Chondrocyte (in vitro differentiated cells): ENCODE measurements around the gene MEGF6. TPM values are rescaled to one million over a fixed set of nuclear protein-coding genes. Genes with fewer than 3 reads are reported as not detected.

Source experiments
- DNase-seq: peaks from one replicate; pipeline ENCODE4 v3.0.0; 2021; ENCODE audit warnings: mixed read lengths, low spot score
- H3K27ac Mint-ChIP-seq: one replicate; pipeline ENCODE4 v1.8.0; 2021; ENCODE audit warnings: mild to moderate bottlenecking, moderate library complexity, mixed read lengths; ENCODE audit not compliant: unreplicated experiment
- H3K27me3 Mint-ChIP-seq: 2 replicates; pipeline ENCODE4 v1.8.0; 2021; ENCODE audit warnings: low read depth, mixed read lengths
- H3K36me3 Mint-ChIP-seq: 2 replicates; pipeline ENCODE4 v1.8.0; 2021; ENCODE audit warnings: low read depth, mixed read lengths
- H3K4me1 Mint-ChIP-seq: 2 replicates; pipeline ENCODE4 v1.8.0; 2021; ENCODE audit warnings: low read depth, mild to moderate bottlenecking, mixed read lengths
- H3K4me3 Mint-ChIP-seq: one replicate; pipeline ENCODE4 v1.8.0; 2021; ENCODE audit warnings: mild to moderate bottlenecking, moderate library complexity, mixed read lengths; ENCODE audit not compliant: unreplicated experiment
- H3K9me3 Mint-ChIP-seq: 2 replicates; pipeline ENCODE4 v1.8.0; 2021; ENCODE audit warnings: low read depth, mixed read lengths
- total RNA-seq: library from RNA; stranded (reverse); gene quantifications from 3 replicates; pipeline ENCODE4 v1.2.1, GENCODE V29; 2021
- TF ChIP-seq, protein P1 (sequence below): fragments of 200-600 bp; sonication (generic); IDR thresholded peaks from 2 replicates; pipeline ENCODE4 v1.5.0; 2021; ENCODE audit warnings: antibody characterized with exemption, mild to moderate bottlenecking, moderate library complexity

The MEGF6 gene
- total RNA-seq, 1 donor from 2014 or later = 328 TPM

DNA sequence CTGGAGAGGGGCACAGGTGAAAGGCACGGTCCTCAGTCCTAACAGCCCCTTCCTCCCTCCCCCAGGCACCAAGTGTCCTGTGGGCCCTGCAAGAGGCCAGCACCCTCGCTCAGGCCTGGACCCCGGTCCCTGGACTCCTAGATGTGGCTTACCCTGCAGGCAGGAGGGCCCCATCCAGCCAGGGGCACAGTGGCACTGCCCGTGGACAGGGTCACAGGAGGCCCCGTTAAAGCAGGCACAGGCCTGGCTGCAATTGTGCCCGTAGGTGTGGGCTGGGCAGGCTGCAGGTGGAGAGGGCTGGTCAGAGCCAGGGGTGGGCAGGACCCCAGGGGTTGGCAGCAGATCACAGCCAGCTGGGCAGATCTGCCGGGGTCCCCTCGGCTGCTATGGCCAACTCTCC lies 112.3 kb downstream of the MEGF6 start:
- TF ChIP-seq, protein P1, sequence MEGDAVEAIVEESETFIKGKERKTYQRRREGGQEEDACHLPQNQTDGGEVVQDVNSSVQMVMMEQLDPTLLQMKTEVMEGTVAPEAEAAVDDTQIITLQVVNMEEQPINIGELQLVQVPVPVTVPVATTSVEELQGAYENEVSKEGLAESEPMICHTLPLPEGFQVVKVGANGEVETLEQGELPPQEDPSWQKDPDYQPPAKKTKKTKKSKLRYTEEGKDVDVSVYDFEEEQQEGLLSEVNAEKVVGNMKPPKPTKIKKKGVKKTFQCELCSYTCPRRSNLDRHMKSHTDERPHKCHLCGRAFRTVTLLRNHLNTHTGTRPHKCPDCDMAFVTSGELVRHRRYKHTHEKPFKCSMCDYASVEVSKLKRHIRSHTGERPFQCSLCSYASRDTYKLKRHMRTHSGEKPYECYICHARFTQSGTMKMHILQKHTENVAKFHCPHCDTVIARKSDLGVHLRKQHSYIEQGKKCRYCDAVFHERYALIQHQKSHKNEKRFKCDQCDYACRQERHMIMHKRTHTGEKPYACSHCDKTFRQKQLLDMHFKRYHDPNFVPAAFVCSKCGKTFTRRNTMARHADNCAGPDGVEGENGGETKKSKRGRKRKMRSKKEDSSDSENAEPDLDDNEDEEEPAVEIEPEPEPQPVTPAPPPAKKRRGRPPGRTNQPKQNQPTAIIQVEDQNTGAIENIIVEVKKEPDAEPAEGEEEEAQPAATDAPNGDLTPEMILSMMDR = no peak
- Mint-ChIP-seq H3K4me3 (no peak overlapping the region), H3K4me1 (peaks cover 11% of the 10 kb centered on the region), H3K27me3 (no peaks in the 10 kb centered on the region), H3K36me3 (peaks cover 2% of the 10 kb centered on the region), H3K27ac (no peak overlapping the region), H3K9me3 (no peaks in the 10 kb centered on the region)
- DNase-seq = no peak

DNA sequence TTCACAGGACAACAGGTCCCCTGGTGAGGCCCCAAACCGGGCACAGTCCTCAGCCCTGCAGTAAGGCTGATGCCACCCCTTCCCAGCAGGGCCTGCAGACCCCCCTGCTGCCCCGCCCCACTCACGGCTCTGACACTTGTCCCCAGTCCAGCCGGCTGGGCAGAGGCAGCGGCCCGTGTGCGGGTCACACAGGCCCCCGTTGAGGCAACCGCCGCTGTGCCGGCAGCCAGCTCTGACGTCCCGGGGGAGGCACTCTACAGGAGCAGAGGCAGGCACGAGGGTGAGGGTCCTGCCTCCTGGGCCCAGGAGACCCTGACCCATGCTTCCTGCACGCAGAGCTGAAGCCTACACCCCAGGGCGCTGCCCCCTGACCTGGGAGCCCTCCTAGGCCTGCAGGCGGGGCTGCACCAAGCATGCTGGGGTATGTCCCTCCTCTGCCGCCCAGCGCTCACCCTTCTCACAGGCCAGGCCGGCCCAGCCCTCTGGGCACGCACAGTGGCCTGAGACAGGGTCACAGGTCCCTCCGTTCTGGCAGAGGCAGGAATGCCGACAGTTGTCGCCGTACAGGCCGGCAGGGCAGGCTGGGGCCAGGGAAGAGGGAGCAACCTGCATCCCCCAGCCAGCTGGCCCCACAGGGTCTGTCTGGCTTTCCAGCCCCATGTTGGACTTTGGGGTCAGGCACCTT lies 112.9 kb downstream of the MEGF6 start:
- H3K4me1 Mint-ChIP-seq = peaks cover 7% of the 10 kb centered on the region
- TF ChIP-seq, protein P1 = no peak
- H3K27me3 Mint-ChIP-seq = no peaks in the 10 kb centered on the region
- H3K36me3 Mint-ChIP-seq = peaks cover under 1% of the 10 kb centered on the region
- no peak overlapping the region for H3K27ac Mint-ChIP-seq
- H3K9me3 Mint-ChIP-seq = no peaks in the 10 kb centered on the region
- no peak overlapping the region for H3K4me3 Mint-ChIP-seq
- no peak for DNase-seq

DNA sequence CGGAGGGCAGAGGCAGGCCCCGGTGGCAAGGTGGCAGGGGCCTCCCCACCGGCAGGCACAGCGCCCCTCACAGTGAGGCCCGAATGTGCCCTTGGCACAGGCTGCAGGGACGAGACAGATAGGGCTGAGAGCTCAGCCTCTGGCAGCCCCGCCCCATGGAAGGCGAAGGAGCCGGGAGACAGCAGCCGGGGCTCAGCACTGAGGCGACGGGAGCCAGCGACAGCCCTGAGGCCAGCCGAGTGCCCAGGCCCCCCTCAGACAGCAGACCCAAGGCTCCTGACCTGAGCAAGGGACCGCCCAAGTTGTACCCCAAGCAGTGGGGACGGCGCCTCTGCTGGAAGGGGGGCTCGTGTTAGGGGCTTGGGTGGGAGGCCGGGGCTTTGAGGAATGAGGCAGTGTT lies 113.8 kb downstream of the MEGF6 start:
- no peaks in the 10 kb centered on the region for H3K27me3 Mint-ChIP-seq
- no peaks in the 10 kb centered on the region for H3K36me3 Mint-ChIP-seq
- peaks cover 4% of the 10 kb centered on the region for H3K4me1 Mint-ChIP-seq
- H3K27ac Mint-ChIP-seq = no peak overlapping the region
- no peaks in the 10 kb centered on the region for H3K9me3 Mint-ChIP-seq
- TF ChIP-seq, protein P1 = no peak
- DNase-seq = no peak
- no peak overlapping the region for H3K4me3 Mint-ChIP-seq

DNA sequence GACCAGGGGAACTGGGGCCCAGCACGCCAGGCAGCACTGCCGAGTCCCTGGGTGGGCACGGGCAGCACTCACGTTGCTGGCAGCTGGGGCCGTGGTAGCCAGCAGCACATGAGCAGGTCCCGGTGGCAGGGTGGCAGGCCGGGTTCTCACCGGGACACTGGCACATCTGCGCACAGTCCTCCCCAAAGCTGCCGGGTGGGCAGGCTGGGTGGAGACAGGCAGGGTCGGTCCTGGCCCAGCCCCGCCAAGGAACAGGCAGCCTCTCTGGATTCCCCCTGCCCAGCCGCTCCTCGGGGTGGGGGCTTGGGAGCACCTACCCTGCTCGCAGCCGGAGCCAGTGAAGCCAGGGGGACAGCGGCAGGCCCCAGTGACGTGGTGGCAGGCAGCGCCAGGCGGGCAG lies 114.4 kb downstream of the MEGF6 start:
- no peak overlapping the region for H3K27ac Mint-ChIP-seq
- H3K4me1 Mint-ChIP-seq = peaks cover 4% of the 10 kb centered on the region
- H3K9me3 Mint-ChIP-seq = no peaks in the 10 kb centered on the region
- no peak for DNase-seq
- no peaks in the 10 kb centered on the region for H3K36me3 Mint-ChIP-seq
- no peaks in the 10 kb centered on the region for H3K27me3 Mint-ChIP-seq
- H3K4me3 Mint-ChIP-seq = no peak overlapping the region
- TF ChIP-seq, protein P1 = no peak

DNA sequence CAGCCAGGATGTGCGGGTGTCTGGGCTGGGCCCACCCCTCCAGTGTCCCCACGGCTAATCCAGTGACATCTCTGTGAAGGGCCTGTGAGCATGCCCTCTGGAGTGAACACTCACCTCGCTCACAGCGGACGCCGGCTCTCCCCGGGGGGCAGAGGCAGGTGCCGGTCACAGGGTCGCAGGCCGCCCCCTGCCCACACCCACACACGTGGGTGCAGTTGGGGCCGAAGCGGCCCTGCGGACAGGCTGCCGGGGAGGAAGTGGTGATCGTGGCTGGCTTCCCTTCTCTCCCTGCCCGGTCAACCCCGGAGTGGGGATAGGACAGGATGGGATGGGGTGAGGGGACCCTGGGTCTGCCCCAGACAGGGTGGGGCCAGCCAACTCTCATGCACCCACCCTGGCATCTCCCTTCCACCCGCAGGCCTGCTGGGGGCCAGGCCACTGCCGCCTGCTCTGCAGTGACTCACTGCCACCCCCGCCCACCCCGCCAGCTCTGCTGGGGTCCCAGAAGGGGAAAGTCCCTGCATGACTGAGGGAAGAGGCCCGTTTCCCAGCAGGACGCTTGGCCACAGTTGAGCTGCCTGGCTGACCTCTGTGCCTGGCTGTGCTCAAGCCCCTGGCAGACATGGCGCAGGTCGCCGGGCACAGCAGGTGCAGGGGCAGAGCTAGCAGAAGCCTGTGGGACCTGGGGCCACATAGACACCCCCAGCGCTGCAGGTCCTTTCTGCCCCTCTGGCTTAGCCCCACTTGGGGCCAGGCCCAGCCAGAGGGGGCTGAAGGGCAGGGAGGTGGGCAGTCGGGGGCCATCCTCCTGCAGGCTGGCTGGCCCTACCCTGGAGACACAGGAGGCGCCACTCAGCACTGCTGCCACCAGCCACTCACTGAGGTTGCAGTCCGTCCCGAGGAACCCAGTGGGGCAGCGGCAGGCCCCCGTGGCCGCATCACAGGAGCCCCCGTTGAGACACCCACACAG lies 115.2 kb downstream of the MEGF6 start:
- peaks cover 8% of the 10 kb centered on the region for H3K4me1 Mint-ChIP-seq
- peaks cover 3% of the 10 kb centered on the region for H3K36me3 Mint-ChIP-seq
- no peaks in the 10 kb centered on the region for H3K27me3 Mint-ChIP-seq
- no peak overlapping the region for H3K27ac Mint-ChIP-seq
- TF ChIP-seq, protein P1 = no peak
- DNase-seq = no peak
- H3K4me3 Mint-ChIP-seq = no peak overlapping the region
- no peaks in the 10 kb centered on the region for H3K9me3 Mint-ChIP-seq
